Superior temporal gyrus (tissue), 1 donor: ENCODE measurements around the gene PLEKHH1.
"Not testable (repeated sequence)": the region's sequence is repeated elsewhere in the genome, so short reads cannot be mapped to it uniquely, and the experiment has no call there.

ENCODE experiments used
- DNase-seq: peaks from one replicate; pipeline ENCODE4 v3.0.0-alpha.2; 2016; ENCODE audit errors: extremely low spot score

The PLEKHH1 gene

DNA sequence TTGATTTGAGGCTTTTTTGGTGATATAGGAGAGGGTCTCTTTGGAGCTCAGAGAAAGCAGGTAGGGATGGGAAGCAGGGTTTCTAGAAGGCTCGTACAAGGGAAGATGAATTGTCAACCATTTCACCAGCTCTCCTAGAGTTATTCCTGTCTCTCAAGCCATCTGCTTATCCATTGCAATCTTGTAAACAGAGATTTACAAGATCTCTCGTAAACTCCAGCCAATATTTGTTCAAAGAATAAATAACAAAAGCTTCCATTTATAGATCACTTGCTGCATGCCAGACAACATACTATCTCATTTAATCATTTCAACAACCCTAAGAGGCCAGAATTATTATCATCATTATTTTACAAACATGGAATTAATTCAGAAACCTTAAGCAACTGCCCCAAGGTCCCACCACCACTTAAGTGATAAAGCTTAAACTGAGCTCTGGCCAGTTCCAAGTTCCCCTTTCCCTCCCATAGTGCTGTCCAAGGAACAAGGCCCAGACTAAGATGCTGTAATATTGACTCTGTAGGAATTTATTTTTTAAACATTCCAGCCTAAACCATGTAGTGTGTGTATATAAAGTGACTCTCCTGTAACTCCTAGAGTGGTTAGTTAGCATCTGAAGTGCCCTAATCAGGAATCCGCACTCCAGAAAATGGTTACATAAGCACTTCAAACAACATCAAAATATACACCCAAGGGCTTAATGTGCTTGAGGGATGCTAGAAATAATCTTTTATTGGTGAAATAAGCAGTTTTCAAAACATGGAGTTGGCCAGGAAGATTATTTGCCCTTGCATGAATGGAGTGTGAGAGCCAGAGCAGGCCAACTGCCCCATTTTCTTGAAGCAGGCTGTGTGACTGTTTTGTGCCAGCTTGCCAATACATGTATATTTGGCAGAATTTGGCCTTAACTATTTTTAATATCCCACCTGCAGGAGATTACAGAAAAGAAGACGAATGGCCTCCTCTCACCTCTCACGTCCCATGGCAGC, 2.8 kb upstream of the PLEKHH1 start:
- DNase-seq, result no peak

DNA sequence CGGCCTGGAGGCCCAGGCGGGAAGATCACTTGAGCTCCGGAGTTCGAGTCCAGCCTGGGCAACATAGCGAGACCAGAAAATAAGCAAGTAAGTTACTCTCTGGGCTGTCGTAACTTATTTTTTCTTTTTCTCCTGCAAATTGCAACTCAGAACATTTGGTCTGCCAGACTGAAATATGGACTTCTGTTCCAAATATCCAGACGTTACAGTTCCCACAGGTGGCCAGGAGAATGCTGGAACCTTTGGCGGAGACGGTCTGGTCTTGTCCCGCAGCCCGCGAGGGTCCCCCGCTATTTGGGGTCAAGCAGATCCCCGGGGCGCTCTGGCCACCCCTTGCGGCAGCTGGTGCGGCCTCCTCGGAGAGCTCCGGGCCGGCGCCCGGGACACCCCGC, 488 bp upstream of the PLEKHH1 start:
- DNase-seq, result peak; percentile 55

DNA sequence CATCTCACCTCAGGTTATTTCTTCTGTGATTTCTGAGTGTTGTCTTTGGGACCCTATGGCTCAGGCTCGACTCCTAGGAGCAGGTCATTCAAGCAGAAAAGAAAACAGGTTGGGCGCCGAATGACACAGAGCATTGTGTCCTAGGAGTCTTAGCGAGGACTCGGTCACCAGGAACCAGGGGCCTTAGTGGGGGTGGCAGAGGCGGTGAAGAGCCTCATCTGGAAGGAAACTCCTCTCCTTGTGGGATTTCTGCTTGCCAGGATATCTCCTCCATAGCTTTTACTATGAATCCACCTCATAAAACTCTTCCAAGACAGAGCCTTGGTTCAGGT, 630 bp downstream of the PLEKHH1 start:
- DNase-seq, result peak; percentile 59

DNA sequence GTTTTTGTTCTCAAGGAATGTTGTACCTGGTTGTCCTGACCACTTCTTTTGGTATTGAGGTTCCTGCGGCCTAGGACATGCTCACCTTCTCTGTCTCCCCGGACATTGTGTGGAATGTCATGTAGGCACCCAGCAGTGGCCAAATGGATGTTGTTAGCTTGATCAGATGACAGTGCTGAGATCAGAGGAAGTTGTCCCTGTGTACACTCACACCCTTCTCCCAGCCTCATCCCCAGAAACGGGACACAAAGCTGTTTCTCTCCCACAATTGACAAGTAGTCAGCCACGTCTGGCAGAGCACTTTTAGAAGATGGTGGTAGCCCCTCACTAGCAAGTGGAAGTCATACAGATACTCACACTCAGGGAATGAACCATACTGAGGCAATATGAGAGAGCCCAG, 3.0 kb downstream of the PLEKHH1 start:
- peak; percentile 75 for DNase-seq

DNA sequence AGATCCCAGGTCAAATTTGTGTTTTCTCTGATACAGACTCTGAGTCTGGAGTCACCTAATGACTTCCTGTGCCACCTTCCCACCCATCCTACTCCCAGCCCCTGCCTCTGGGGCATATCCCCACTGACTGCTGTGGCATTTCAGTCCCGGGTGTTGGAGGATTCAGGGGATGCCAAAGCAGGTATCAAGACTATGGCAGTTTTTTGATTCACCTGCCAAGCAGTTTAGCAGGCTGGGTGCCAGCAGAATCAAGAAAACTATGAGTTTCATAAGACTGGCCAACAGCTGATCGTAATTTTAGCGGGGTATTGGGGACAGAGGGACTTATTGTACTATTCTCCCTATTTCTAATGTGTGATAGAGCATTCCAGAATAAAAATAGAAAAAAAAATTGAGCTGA, 4.6 kb downstream of the PLEKHH1 start:
- no peak for DNase-seq

DNA sequence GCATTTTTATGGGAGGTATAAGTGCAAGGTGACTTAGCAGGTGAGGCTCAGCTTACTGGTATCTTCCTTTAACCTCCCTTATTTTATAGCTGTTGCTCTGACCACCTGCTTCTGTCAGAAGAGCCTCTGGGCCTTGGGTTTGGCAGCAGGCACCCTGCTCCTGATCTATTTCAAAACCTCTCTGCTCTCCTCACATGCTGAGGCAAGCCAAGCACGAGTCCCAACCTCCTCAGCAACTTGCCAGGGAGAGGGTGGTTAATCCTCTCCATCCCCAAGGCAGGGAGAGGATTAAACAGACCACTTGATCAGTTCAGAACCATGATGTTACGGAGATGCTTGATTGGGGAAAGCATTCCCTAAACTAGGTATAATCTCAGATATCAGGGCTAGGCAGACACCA, 5.4 kb downstream of the PLEKHH1 start:
- DNase-seq, result no peak

DNA sequence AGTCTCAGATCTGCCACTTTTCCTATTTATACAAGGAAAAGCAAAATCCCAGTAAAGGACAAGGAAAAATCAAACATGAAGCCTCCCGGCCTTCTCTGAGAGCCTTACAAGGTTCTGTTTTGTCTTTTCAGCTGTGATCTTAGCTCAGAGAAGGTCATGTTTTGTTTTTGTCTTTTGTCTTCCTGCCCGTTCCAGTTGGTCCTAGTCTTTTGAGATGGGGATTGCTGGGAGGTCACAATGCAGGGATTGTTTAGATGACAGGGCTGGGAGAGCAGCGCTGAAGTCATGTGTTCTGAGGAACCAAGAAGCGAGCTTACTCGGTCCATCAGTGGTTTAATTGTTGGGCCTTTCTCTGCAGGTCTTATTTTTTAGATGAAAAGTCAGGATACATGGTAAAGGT, 6.0 kb downstream of the PLEKHH1 start:
- DNase-seq, result peak; percentile 96

DNA sequence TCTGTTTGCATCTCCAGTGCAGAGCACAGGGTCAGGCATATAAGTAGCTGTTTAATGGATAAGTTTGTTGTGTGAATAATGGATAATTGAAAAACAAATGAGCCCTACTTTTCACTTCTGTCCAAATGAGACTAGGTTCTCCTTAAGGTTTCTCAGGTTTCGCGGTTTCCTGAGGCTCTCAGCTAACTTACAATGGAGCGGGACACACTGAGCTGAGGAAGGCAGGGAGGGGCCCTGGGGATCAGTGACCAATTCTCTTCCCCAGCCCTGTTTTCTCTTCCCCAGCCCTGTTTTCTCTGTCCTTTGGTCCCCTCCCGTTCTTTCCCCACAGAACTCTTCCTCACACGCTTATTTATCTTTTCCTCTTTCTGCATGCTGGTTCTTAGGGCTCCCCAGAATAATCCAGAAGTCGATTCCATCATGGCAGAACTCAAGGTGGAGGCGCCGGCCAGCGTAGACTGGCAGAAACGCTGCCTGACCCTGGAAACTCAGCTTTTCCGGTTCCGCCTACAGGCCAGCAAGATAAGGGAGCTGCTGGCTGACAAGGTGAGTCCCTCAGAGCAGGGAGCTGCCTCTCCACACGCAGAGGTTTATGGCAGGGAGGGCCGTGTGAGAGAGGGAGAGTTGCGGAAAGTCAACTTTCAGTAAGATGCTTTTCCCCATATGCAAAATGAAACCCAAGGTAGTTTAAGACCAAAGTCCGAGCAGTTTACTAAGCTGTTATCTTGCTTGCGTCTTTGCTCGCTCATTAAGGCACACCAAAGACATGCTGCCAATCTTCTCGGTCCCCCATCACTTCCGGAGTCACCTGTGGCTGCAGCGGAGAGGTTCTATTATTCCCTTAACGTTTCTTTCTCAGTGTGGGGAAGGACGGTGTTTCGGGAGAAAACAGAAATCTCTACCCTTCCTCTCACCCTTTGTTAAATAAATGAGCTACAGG, 8.6 kb downstream of the PLEKHH1 start:
- DNase-seq, result no peak

DNA sequence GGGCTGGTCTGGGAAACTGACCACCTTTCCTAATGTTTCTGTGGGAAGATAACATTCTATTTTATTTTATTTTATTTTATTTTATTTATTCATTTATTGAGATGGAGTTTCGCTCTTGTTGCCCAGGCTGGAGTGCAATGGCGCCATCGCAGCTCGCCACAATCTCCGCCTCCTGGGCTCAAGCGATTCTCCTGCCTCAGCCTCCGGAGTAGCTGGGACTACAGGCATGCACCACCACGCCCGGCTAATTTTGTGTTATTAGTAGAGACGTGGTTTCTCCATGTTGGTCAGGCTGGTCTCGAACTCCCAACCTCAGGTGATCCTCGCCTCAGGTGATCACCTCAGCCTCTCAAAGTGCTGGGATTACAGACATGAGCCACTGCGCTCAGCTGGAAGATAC, 9.5 kb downstream of the PLEKHH1 start:
- DNase-seq, result not testable (repeated sequence)

DNA sequence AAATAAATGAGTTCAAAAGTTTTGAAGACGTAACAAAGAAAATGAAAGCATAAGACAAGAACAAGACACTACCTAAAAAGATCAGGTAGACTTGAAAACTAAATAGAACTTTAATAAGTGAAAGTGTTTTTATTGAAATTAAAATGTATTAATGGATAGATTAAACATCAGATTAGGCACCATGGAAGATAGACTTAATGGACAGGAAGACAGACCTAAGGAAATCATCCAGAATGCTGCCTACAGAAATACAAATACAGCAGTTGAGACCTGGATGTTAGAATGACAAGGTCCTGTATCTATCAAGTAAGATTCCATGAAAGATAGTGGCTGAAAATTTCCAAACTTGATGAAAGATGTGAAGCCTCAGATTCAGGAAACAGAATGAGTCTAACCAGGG, 11.5 kb downstream of the PLEKHH1 start:
- DNase-seq, result no peak

DNA sequence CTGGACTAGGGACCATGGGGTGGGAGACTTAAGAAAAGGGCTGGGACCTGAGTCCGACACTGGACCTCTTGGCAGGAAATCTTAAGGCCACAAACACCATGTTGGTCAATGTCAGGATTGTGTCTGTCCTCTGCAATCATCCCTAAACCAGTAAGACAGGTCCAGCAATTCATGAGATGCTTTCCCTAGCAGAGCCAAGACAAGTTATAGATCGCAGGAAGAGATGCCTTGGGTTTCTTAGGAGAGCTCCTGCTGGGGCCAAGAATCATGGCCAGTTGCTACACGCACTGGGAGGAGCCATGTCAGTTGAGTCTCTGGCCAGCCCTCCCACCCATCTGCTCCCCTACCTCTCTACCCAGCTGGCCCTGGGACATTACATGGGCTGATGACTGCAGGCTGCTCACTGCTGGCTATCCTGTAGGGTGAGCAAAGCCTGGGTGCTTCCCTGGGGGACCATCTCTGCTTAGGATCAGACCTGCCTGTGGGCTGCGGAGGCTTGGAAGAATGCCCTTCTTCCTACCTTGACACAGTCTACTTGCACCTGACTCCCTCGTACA, 14.2 kb downstream of the PLEKHH1 start:
- DNase-seq, result no peak

DNA sequence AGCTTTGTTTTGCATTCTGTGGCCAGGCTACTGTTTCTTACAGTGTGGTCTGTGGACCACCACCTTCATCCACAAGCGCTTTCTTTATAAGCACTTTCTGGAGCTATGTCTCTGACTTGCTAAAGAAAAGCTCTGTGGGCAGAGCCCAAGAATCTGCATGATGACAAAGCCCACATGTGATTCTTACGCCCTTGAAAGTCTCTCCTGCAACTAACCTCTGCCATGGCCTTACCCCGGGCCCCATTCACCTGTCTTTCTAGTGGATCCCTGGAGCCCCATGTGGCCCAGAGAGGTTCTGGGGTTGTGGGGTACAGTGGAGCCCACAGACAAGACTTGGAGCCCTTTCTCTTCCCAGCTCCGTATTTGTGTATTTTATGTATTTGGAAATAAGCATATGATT, 16.6 kb downstream of the PLEKHH1 start:
- no peak for DNase-seq

DNA sequence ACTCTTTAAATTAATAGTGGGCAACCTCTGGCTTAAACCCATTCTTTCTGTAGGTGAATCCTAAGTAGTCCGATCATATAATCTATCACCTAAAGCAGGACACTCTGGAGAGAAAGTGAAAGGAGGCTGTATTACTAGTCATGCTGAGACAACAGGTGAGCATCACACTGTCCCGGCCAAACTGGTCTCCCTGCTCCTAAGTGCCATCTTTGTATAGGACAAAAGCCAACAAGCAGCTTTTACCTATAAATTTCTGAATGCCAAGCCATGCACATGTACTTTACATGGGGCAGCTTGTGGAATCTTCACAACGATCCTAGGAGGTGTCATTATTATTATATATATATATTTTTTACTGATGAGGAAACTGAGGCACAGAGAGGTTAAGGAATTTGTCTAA, 18.0 kb downstream of the PLEKHH1 start:
- no peak for DNase-seq

DNA sequence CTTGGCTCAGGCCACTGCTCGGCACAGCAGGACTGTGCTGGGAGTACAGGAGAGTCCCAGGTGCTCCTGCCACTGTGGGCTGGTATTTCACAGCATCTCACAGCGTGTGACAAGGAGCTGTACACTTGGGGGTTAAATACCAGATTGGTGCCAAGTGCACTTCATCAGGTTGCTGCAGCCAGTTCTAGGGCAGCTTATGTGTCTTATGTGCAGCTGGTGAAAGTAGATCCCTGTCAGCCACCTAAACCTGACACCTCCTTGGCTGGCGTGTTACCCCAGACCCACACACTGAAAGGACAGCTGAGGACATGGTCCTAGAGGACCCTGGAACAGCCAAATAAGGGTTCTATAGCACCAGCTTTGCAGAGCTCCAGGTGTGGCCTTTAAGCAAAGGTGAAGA, 18.9 kb downstream of the PLEKHH1 start:
- DNase-seq, result no peak

DNA sequence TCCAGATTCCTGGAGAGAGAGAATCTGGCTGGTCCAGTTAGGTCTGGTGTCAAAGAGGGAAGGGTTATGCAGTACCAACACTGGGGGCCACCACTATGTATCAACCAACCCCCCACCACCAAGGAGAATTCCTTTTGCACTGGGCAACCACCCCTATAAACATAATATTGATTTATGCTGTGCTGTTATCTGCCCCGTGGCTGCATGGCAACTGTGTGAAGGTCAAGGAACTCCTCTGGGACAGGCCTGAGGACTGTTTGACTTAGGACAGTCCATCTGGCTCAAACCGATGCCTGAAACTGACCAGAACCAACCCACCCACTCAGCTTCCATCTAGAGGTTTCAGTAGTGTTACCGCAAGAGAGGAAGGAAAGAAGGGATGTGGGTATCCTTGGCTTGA, 20.5 kb downstream of the PLEKHH1 start:
- DNase-seq, result no peak

DNA sequence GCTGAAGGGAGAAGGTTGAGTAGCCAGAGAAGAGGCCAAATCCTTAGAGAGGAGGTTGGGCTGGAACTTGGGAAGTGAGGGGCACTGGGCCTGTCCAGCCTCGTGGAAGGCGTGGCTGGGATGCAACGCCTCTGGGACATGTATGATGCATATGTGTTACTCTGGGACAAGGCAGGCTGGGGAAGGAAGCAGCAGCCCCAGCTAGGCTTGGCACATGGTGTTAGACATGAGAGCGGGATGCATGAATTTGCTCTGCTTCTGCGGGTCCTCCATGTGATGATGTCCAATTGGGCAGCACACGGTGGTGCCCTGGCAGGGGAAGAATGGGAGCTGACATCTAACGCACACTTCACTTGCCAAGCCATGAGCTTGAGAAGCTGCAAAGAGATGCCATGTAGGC, 21.3 kb downstream of the PLEKHH1 start:
- DNase-seq, result no peak

DNA sequence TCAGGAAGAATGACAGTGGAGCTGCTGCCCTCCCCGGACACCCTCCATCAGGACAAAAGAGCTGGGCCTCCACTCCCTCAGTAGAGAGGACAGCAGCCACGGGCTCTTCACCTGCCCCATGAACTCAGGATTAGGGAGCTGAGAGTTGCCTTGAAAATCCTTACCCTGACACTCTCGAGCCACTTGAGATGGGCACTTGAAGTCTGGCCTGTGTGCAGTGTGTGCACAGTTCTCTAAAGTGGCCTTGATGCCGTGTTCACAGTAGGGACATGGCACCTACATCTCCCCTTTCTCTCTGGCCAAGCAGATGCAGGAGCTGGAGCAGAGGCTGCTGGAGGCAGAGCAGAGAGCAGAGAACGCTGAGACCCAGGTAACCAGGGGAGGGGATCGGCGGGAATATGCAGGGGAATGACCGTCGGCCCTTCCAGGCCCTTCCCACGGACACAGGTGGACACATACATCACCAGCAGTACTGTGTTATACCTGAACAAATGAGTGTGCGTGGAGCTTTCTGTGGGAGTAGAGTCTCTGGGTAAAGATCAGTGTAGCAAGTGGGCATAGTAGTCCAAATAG, 22.5 kb downstream of the PLEKHH1 start:
- no peak for DNase-seq

DNA sequence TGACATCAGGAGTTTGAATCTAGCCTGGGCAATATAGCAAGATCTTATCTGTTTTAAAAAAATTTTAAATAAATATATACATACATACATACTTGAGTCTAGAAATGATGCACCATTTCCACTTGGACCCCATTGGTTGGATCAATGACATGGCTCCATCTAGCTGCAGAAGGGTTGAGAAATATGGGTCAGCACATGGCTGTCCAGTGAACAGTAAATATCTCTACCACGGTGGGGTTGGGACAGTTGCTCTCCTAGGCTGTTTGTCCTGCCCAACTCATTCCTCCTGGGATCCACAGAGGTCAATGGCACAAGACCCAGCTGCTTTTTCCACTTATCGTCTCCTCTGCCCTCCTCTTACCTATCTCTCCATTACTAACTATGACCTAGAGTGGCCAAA, 23.6 kb downstream of the PLEKHH1 start:
- DNase-seq, result no peak

DNA sequence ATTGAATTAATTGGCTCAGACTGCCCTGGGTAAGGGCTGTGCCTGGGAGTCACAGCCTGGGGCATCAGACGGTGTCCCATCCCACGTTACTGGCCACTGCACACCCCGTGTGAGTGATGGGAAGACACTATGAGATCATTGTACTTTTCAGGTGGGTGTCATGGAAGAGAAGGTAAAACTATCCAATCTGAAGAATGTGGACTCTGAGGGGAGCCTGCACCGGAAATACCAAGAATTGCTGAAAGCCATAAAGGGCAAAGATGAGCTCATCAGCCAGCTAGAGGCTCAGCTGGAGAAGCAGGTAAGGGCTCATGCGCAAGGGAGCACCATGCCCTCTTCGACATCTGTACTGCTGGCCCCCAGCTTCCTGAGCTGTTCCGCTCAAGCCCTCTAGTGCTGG, 24.0 kb downstream of the PLEKHH1 start:
- no peak for DNase-seq

DNA sequence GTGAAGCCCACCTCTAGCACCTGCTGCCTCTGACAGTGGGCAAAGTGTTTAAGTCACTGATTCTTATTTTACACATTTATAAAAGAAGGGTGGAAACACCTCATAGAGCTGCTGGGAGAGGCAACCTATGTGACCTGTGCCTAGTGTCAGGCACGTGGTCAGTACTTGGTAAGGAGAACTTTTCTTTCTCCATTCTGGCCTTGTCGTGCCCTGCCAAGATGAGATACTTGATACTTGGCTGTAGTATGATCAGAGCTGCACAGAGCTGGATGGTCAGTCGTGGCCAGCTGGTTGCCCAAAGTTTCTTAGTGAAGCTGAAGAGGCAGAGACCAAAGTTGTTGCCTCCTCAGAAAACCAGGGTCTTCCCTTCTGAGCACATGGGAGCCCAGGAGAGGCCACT, 24.6 kb downstream of the PLEKHH1 start:
- no peak for DNase-seq

DNA sequence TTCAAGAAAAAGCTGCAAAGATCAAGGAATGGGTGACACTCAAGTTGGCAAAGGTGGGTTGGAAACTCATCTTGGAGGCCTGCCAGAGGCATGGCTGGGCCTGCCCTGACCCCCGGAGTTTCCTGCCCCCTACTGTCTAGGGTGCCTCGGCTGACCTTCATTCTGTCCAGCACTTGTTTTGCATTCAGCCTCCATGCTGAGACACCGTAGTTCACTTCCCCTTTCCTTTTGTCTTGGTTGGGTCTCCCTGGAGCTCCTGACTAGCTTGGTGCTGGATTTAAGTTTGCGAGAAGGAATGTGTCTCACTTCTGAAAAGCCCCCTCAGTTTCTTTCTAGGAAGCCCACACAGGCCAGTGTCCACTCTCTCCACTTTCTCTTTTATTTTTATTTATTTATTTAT, 26.5 kb downstream of the PLEKHH1 start:
- no peak for DNase-seq
